PC-9 (cell line): ENCODE data around the gene STUM.

ENCODE experiments used
- EZH2 ChIP-seq: fragments of 200-600 bp; sonication (generic); IDR thresholded peaks from 2 replicates; pipeline ENCODE4 v1.8.0; 2017; ENCODE audit warnings: antibody characterized with exemption, low read depth
- TF ChIP-seq, protein P1 (sequence below): fragments of 200-600 bp; sonication (generic); conservative IDR thresholded peaks from 2 replicates; pipeline ENCODE4 v1.6.1; 2017; ENCODE audit warnings: mixed run types, antibody characterized with exemption, mild to moderate bottlenecking, moderate library complexity

- no peak for TF ChIP-seq EZH2
- TF ChIP-seq, protein P1, sequence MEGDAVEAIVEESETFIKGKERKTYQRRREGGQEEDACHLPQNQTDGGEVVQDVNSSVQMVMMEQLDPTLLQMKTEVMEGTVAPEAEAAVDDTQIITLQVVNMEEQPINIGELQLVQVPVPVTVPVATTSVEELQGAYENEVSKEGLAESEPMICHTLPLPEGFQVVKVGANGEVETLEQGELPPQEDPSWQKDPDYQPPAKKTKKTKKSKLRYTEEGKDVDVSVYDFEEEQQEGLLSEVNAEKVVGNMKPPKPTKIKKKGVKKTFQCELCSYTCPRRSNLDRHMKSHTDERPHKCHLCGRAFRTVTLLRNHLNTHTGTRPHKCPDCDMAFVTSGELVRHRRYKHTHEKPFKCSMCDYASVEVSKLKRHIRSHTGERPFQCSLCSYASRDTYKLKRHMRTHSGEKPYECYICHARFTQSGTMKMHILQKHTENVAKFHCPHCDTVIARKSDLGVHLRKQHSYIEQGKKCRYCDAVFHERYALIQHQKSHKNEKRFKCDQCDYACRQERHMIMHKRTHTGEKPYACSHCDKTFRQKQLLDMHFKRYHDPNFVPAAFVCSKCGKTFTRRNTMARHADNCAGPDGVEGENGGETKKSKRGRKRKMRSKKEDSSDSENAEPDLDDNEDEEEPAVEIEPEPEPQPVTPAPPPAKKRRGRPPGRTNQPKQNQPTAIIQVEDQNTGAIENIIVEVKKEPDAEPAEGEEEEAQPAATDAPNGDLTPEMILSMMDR = no peak
Measured at GRCh38 chr1:226655251-226656163, 106.9 kb downstream of the STUM start.
